Brain microvascular endothelial cell (primary cell): Measurements from ENCODE around the gene ZNF771.
A peak's percentile ranks its signal among the peaks of the same experiment; 100 is the strongest.

ENCODE experiments used
- DNase-seq: peaks from one replicate; pipeline ENCODE4 v3.0.0-alpha.2; 2020
- H3K27ac ChIP-seq: fragments of 250-450 bp; sonication (Bioruptor Pico); 2 replicates; pipeline ENCODE4 v1.5.1; 2020; ENCODE audit warnings: mild to moderate bottlenecking, moderate library complexity
- H3K27me3 ChIP-seq: fragments of 250-450 bp; sonication (Bioruptor Pico); replicated peaks from 2 replicates; pipeline ENCODE4 v1.5.1; 2020; ENCODE audit warnings: mild to moderate bottlenecking
- H3K36me3 ChIP-seq: fragments of 250-450 bp; sonication (Bioruptor Pico); replicated peaks from 2 replicates; pipeline ENCODE4 v1.5.1; 2020; ENCODE audit warnings: mild to moderate bottlenecking
- H3K4me3 ChIP-seq: 2 replicates; pipeline ENCODE4 v1.5.1; 2011; ENCODE audit warnings: low read depth, mild to moderate bottlenecking, control low read depth, low read length, moderate library complexity
- in situ Hi-C: cut with HindIII; loops from 2 replicates; pipeline ENCODE4 v1.10.0; 2017; ENCODE audit warnings: low sequenced_read_pairs, low pct_ligation_motif_present
- TF ChIP-seq, protein P1 (sequence below): IDR thresholded peaks from 2 replicates; pipeline ENCODE4 v1.5.1; 2011; ENCODE audit warnings: low read depth, mild to moderate bottlenecking, moderate library complexity, low read length, control low read depth, inconsistent platforms; ENCODE audit errors: missing control alignments

Gene ZNF771

GRCh38 chr16:30397056-30397455 lies 10.3 kb upstream of the ZNF771 start:
- no peak overlapping the region for H3K4me3 ChIP-seq
- peaks cover 5% of the 10 kb centered on the region for H3K36me3 ChIP-seq
- no peak for DNase-seq
- H3K27me3 ChIP-seq, result no peaks in the 10 kb centered on the region
- TF ChIP-seq, protein P1, sequence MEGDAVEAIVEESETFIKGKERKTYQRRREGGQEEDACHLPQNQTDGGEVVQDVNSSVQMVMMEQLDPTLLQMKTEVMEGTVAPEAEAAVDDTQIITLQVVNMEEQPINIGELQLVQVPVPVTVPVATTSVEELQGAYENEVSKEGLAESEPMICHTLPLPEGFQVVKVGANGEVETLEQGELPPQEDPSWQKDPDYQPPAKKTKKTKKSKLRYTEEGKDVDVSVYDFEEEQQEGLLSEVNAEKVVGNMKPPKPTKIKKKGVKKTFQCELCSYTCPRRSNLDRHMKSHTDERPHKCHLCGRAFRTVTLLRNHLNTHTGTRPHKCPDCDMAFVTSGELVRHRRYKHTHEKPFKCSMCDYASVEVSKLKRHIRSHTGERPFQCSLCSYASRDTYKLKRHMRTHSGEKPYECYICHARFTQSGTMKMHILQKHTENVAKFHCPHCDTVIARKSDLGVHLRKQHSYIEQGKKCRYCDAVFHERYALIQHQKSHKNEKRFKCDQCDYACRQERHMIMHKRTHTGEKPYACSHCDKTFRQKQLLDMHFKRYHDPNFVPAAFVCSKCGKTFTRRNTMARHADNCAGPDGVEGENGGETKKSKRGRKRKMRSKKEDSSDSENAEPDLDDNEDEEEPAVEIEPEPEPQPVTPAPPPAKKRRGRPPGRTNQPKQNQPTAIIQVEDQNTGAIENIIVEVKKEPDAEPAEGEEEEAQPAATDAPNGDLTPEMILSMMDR, result no peak
- in situ Hi-C loops, result no loop called here
- H3K27ac ChIP-seq, result no peak overlapping the region

GRCh38 chr16:30397776-30398660 lies 9.4 kb upstream of the ZNF771 start:
- Histone ChIP-seq H3K4me3 (no peak overlapping the region), H3K27me3 (no peaks in the 10 kb centered on the region), H3K36me3 (peaks cover 5% of the 10 kb centered on the region), H3K27ac (no peak overlapping the region)
- TF ChIP-seq, protein P1, result no peak
- DNase-seq, result no peak
- in situ Hi-C loops, result no loop called here

DNA sequence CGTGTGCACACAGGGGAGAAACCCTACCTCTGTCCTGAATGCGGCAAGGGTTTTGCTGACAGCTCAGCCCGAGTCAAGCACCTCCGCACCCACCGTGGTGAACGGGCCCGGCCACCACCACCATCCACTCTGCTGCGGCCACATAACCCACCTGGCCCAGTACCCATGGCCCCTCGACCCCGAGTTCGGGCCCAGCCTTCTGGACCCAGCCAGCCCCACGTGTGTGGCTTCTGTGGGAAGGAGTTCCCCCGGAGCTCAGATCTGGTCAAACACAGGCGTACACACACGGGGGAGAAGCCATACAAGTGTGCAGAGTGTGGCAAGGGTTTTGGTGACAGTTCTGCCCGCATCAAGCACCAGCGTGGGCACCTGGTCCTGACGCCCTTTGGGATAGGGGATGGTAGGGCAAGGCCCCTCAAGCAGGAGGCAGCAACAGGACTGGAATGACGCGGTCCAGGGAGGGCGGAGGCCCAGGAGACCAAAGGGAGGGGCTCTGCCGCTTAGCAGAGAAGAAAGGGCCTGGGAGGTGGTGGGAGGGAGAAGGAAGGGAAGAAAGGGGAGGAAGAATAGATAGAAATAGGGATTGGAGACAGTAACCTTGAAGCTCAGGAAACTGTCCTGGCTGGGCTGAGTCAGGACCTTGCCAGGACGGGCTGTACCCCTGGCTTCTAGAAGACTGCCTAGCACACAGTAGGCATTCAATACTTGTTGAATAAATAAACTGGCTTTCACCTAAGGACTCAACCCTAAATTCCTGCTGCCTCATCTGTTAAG lies 8.6 kb upstream of the ZNF771 start:
- TF ChIP-seq, protein P1, result no peak
- no peak overlapping the region for H3K27ac ChIP-seq
- no peak overlapping the region for H3K4me3 ChIP-seq
- DNase-seq, result no peak
- H3K27me3 ChIP-seq, result no peaks in the 10 kb centered on the region
- in situ Hi-C loops, result no loop called here
- peaks cover 5% of the 10 kb centered on the region for H3K36me3 ChIP-seq

DNA sequence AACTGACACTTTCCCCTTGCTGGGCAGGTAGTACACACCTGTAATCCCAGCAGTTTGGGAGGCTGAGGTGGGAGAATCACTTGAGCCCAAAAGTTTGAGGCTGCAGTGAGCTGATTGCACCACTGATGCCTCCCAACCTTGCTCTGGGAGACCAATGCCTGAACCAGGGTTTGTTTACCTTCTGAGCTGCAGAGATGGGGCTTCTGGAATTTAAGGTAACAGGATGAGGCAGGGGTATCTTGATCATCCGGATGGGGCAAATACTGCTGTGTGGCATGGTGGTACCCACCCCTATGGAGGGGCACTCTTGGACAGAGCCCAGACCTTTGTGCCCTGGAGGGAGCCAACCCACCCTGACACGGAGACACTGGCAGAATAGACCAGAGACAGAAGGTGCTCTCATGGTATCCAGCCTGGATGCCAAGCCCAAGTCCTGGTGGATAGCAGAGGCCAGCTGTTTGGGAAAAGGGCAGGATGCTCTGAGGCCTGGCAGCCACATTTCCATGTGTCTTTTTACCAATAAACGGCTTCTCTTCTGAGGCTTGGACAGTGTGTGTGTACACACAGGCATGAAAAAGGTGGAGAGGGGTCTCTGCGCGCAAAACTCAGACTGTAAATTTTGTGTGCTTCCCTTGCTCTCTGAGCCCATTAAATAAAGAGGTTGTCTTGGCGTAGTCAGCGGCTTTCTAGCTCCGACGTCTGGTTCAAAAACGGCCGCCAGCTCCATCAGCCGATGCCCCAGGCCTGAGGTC lies 7.8 kb upstream of the ZNF771 start:
- H3K4me3 ChIP-seq, result peak overlapping the region; percentile 55
- in situ Hi-C loops, result no loop called here
- no peak for DNase-seq
- H3K27me3 ChIP-seq, result no peaks in the 10 kb centered on the region
- TF ChIP-seq, protein P1, result no peak
- peaks cover 5% of the 10 kb centered on the region for H3K36me3 ChIP-seq
- H3K27ac ChIP-seq, result peak overlapping the region; percentile 77

GRCh38 chr16:30401768-30402425 lies 5.5 kb upstream of the ZNF771 start:
- no peak for DNase-seq
- TF ChIP-seq, protein P1, result no peak
- H3K4me3 ChIP-seq, result no peak overlapping the region
- H3K36me3 ChIP-seq, result peaks cover 5% of the 10 kb centered on the region
- H3K27me3 ChIP-seq, result no peaks in the 10 kb centered on the region
- H3K27ac ChIP-seq, result no peak overlapping the region
- in situ Hi-C loops, result no loop called here
